WERI-Rb-1 (cell line): ENCODE results near the gene SMYD2.

Source experiments
- DNase-seq: peaks from one replicate; pipeline ENCODE4 v3.0.0-alpha.2; 2020
- H3K27ac ChIP-seq: fragments of 250-450 bp; sonication (Bioruptor Pico); 2 replicates; pipeline ENCODE4 v1.5.1; 2020; ENCODE audit warnings: mild to moderate bottlenecking, moderate library complexity
- H3K27me3 ChIP-seq: fragments of 250-450 bp; sonication (Bioruptor Pico); 2 replicates; pipeline ENCODE4 v1.5.1; 2021; ENCODE audit warnings: mild to moderate bottlenecking, low read depth, moderate library complexity; ENCODE audit not compliant: insufficient read depth, severe bottlenecking
- H3K36me3 ChIP-seq: fragments of 250-450 bp; sonication (Bioruptor Pico); 2 replicates; pipeline ENCODE4 v1.5.1; 2020; ENCODE audit warnings: mild to moderate bottlenecking, moderate library complexity
- H3K4me3 ChIP-seq: 2 replicates; pipeline ENCODE4 v1.5.1; 2011; ENCODE audit warnings: low read depth, mild to moderate bottlenecking, control low read depth, low read length
- H3K9me3 ChIP-seq: fragments of 250-450 bp; sonication (Bioruptor Pico); 2 replicates; pipeline ENCODE4 v1.5.1; 2021; ENCODE audit warnings: mild to moderate bottlenecking, moderate library complexity; ENCODE audit not compliant: severe bottlenecking
- TF ChIP-seq, protein P1 (sequence below): IDR thresholded peaks from 2 replicates; pipeline ENCODE4 v1.5.1; 2011; ENCODE audit warnings: low read depth, mild to moderate bottlenecking, control low read depth, inconsistent platforms, low read length

Gene SMYD2

GRCh38 chr1:214290424-214291037, 9.6 kb downstream of the SMYD2 start:
- DNase-seq: no peak
- H3K27ac ChIP-seq: no peak overlapping the region
- no peak overlapping the region for H3K4me3 ChIP-seq
- no peaks in the 10 kb centered on the region for H3K27me3 ChIP-seq
- H3K36me3 ChIP-seq: peaks cover 7% of the 10 kb centered on the region
- H3K9me3 ChIP-seq: no peaks in the 10 kb centered on the region
- TF ChIP-seq, protein P1, sequence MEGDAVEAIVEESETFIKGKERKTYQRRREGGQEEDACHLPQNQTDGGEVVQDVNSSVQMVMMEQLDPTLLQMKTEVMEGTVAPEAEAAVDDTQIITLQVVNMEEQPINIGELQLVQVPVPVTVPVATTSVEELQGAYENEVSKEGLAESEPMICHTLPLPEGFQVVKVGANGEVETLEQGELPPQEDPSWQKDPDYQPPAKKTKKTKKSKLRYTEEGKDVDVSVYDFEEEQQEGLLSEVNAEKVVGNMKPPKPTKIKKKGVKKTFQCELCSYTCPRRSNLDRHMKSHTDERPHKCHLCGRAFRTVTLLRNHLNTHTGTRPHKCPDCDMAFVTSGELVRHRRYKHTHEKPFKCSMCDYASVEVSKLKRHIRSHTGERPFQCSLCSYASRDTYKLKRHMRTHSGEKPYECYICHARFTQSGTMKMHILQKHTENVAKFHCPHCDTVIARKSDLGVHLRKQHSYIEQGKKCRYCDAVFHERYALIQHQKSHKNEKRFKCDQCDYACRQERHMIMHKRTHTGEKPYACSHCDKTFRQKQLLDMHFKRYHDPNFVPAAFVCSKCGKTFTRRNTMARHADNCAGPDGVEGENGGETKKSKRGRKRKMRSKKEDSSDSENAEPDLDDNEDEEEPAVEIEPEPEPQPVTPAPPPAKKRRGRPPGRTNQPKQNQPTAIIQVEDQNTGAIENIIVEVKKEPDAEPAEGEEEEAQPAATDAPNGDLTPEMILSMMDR: no peak

- TF ChIP-seq, protein P1: no peak
- no peak for DNase-seq
- H3K27ac ChIP-seq: no peak overlapping the region
- no peak overlapping the region for H3K4me3 ChIP-seq
- peaks cover 4% of the 10 kb centered on the region; the same call in 1 of the 2 replicates for H3K36me3 ChIP-seq
- no peaks in the 10 kb centered on the region for H3K27me3 ChIP-seq
- H3K9me3 ChIP-seq: no peaks in the 10 kb centered on the region
These were observed 11.4 kb downstream of the SMYD2 start for GRCh38 chr1:214292322-214292721.

GRCh38 chr1:214295934-214296333, 15.0 kb downstream of the SMYD2 start:
- H3K4me3 ChIP-seq: no peak overlapping the region

GRCh38 chr1:214296860-214297745, 16.1 kb downstream of the SMYD2 start:
- TF ChIP-seq, protein P1: no peak
- Histone ChIP-seq H3K4me3 (no peak overlapping the region), H3K9me3 (no peaks in the 10 kb centered on the region), H3K36me3 (no peaks in the 10 kb centered on the region; the same call in 1 of the 2 replicates), H3K27ac (no peak overlapping the region), H3K27me3 (no peaks in the 10 kb centered on the region)
- DNase-seq: no peak

More at GRCh38 chr1:214295934-214296333, 15.0 kb downstream of the SMYD2 start:
- no peaks in the 10 kb centered on the region for H3K9me3 ChIP-seq
- no peaks in the 10 kb centered on the region; the same call in 1 of the 2 replicates for H3K36me3 ChIP-seq
- DNase-seq: no peak
- TF ChIP-seq, protein P1: no peak
- H3K27ac ChIP-seq: no peak overlapping the region
- no peaks in the 10 kb centered on the region for H3K27me3 ChIP-seq

- Histone ChIP-seq H3K27me3 (no peaks in the 10 kb centered on the region), H3K27ac (no peak overlapping the region)
- no peak for DNase-seq
These were observed 19.3 kb downstream of the SMYD2 start for GRCh38 chr1:214300149-214300780.

More at GRCh38 chr1:214300149-214300780, 19.3 kb downstream of the SMYD2 start:
- Histone ChIP-seq H3K9me3 (no peaks in the 10 kb centered on the region), H3K36me3 (no peaks in the 10 kb centered on the region; the same call in 1 of the 2 replicates), H3K4me3 (no peak overlapping the region)
- TF ChIP-seq, protein P1: no peak
